ENCODE data around the gene KASH5.

Gene KASH5

DNA sequence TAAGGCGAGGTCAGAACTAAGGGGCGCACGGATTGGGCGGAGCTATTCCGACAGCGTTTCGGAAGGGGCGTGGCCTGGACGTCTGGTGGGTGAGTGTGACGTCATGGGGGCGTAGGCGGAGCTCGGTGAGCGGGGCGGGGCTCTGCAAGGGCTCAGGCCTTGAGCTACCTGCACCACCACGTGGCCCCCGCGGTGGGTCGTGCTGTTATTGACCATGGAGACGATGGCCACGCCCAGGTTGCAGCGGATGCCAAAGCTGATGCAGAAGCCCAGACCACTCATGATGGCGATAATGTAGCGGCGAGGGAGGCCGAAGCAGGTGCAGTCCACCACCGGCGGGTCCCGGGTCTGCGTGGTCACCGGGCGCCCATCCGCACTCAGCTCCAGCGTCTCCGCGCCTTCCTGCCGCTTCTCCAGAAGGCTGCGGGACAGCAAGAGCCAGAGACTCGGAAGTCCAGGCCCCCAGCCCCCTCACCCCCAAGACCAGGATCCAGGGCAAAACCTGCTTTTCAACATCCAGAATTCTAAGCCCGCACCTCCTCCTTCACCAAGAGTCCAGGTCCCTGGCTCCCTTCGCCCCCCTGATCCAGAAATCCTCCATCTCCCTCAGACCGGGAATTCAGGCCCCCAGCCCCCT, 48.5 kb downstream of the KASH5 start:
- H2AFZ ChIP-seq (ENCODE audit: low read length): no peak overlapping the region
- no peak overlapping the region for H3K4me2 ChIP-seq (ENCODE audit: low read depth, low read length)
- H4K20me1 ChIP-seq (ENCODE audit: insufficient read depth, low read length): no peaks in the 10 kb centered on the region
- no peaks in the 10 kb centered on the region for H3F3A ChIP-seq (ENCODE audit: insufficient read depth, low read length)
- H3K4me3 ChIP-seq (ENCODE audit: low read length): no peak overlapping the region
- no peaks in the 10 kb centered on the region for H3K9me2 ChIP-seq (replicated peaks; ENCODE audit: insufficient read depth, low read length)
- peaks cover 95% of the 10 kb centered on the region for H3K27me3 ChIP-seq (replicated peaks; ENCODE audit: insufficient read depth, low read length)
- no peaks in the 10 kb centered on the region for H3K79me2 ChIP-seq (ENCODE audit: low read length)
- no peak for DNase-seq
- TF ChIP-seq EZH2 (optimal IDR thresholded peaks at IDR 0.05; ENCODE audit: low read depth, low read length) (no peak), EZH2phosphoT487 (IDR thresholded peaks at IDR 0.05; ENCODE audit: low read length) (no peak)
- TF ChIP-seq, protein P1, sequence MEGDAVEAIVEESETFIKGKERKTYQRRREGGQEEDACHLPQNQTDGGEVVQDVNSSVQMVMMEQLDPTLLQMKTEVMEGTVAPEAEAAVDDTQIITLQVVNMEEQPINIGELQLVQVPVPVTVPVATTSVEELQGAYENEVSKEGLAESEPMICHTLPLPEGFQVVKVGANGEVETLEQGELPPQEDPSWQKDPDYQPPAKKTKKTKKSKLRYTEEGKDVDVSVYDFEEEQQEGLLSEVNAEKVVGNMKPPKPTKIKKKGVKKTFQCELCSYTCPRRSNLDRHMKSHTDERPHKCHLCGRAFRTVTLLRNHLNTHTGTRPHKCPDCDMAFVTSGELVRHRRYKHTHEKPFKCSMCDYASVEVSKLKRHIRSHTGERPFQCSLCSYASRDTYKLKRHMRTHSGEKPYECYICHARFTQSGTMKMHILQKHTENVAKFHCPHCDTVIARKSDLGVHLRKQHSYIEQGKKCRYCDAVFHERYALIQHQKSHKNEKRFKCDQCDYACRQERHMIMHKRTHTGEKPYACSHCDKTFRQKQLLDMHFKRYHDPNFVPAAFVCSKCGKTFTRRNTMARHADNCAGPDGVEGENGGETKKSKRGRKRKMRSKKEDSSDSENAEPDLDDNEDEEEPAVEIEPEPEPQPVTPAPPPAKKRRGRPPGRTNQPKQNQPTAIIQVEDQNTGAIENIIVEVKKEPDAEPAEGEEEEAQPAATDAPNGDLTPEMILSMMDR (IDR thresholded peaks at IDR 0.05; ENCODE audit: low read length): no peak
- H3K27ac ChIP-seq (ENCODE audit: low read length): no peak overlapping the region
- H3K9ac ChIP-seq (ENCODE audit: low read length): no peak overlapping the region
- H3K9me3 ChIP-seq (replicated peaks; ENCODE audit: insufficient read depth, low read length): no peaks in the 10 kb centered on the region
- no peaks in the 10 kb centered on the region for H3K36me3 ChIP-seq (replicated peaks; ENCODE audit: insufficient read depth, low read length)
- no peaks in the 10 kb centered on the region for H3K4me1 ChIP-seq (ENCODE audit: low read length)

DNA sequence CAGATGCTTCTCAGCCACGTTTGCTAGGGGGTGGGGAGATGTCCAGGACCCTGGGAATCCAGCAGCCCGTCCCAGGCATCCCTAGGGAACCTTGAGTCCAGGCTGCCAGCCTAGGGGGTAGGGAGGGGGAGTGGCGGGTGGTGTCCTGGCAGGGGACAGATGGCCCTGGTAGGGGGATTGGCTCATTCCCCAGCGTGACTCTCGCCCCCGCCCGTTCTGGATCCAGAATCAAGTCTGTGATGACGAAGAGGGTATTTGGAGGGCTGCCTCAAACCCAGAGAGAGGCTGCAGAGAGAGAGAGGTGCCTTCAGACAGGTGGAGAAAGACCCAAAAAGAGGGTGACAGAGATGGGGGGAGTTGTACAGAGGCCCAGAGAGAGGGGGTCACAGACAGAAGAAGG, 49.2 kb downstream of the KASH5 start:
- H3K4me3 ChIP-seq (ENCODE audit: low read length): no peak overlapping the region
- H3K27me3 ChIP-seq (replicated peaks; ENCODE audit: insufficient read depth, low read length): peaks cover 97% of the 10 kb centered on the region

DNA sequence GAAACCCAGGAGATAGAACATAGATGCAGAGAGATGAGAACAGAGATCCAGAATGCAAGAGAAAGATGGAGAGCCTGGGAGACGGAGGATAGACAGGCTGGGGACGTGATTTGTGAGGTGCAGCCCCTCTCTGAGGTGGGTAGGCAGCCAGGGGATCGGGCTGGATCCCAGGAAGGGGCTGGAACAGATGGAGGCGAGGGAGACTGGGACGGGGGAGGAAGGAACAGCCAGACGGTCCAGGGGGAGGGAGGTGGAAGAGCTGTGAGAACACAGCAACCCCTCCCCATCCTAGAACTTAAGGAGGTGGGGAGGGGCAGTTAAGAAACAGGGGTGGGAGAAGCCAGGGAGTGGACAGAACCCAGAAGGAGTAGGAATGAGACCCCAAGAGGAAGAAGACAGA, 50.2 kb downstream of the KASH5 start:
- Histone ChIP-seq H2AFZ (ENCODE audit: low read length) (no peak overlapping the region), H3K9me2 (replicated peaks; ENCODE audit: insufficient read depth, low read length) (no peaks in the 10 kb centered on the region), H3K4me1 (ENCODE audit: low read length) (no peaks in the 10 kb centered on the region), H3K4me3 (ENCODE audit: low read length) (no peak overlapping the region), H3K4me2 (ENCODE audit: low read depth, low read length) (no peak overlapping the region), H3K79me2 (ENCODE audit: low read length) (no peaks in the 10 kb centered on the region), H3F3A (ENCODE audit: insufficient read depth, low read length) (no peaks in the 10 kb centered on the region), H3K27me3 (replicated peaks; ENCODE audit: insufficient read depth, low read length) (peaks cover 89% of the 10 kb centered on the region), H3K9me3 (replicated peaks; ENCODE audit: insufficient read depth, low read length) (no peaks in the 10 kb centered on the region), H3K9ac (ENCODE audit: low read length) (no peak overlapping the region), H3K27ac (ENCODE audit: low read length) (no peak overlapping the region), H3K36me3 (replicated peaks; ENCODE audit: insufficient read depth, low read length) (no peaks in the 10 kb centered on the region), H4K20me1 (ENCODE audit: insufficient read depth, low read length) (no peaks in the 10 kb centered on the region)
- no peak for TF ChIP-seq EZH2 (optimal IDR thresholded peaks at IDR 0.05; ENCODE audit: low read depth, low read length)
- TF ChIP-seq EZH2phosphoT487 (IDR thresholded peaks at IDR 0.05; ENCODE audit: low read length): no peak
- TF ChIP-seq, protein P1 (IDR thresholded peaks at IDR 0.05; ENCODE audit: low read length): no peak
- no peak for DNase-seq

More for the DNA sequence above, 49.2 kb downstream of the KASH5 start:
- Histone ChIP-seq H3K27ac (ENCODE audit: low read length) (no peak overlapping the region), H3K36me3 (replicated peaks; ENCODE audit: insufficient read depth, low read length) (no peaks in the 10 kb centered on the region), H3K9me3 (replicated peaks; ENCODE audit: insufficient read depth, low read length) (no peaks in the 10 kb centered on the region), H3K4me2 (ENCODE audit: low read depth, low read length) (no peak overlapping the region), H3F3A (ENCODE audit: insufficient read depth, low read length) (no peaks in the 10 kb centered on the region), H3K4me1 (ENCODE audit: low read length) (no peaks in the 10 kb centered on the region), H3K79me2 (ENCODE audit: low read length) (no peaks in the 10 kb centered on the region), H4K20me1 (ENCODE audit: insufficient read depth, low read length) (no peaks in the 10 kb centered on the region), H3K9me2 (replicated peaks; ENCODE audit: insufficient read depth, low read length) (no peaks in the 10 kb centered on the region), H3K9ac (ENCODE audit: low read length) (no peak overlapping the region), H2AFZ (ENCODE audit: low read length) (no peak overlapping the region)
- no peak for TF ChIP-seq EZH2phosphoT487 (IDR thresholded peaks at IDR 0.05; ENCODE audit: low read length)
- TF ChIP-seq, protein P1 (IDR thresholded peaks at IDR 0.05; ENCODE audit: low read length): no peak
- no peak for DNase-seq

All from MM.1S (cell line).